ENCODE data around the gene WDR20. TPM values are rescaled to one million over a fixed set of nuclear protein-coding genes. Genes with fewer than 3 reads are reported as not detected.

Gene WDR20
- total RNA-seq, 1 donor from 2014 or later, result 28.5 TPM

- Mint-ChIP-seq H3K36me3 (ENCODE audit: low read depth, unreplicated experiment) (no peaks in the 10 kb centered on the region), H3K27me3 (ENCODE audit: unreplicated experiment) (no peaks in the 10 kb centered on the region), H3K27ac (ENCODE audit: unreplicated experiment) (no peak overlapping the region), H3K4me1 (ENCODE audit: unreplicated experiment) (peaks cover 6% of the 10 kb centered on the region), H3K9me3 (ENCODE audit: unreplicated experiment) (no peaks in the 10 kb centered on the region), H3K4me3 (ENCODE audit: unreplicated experiment) (no peak overlapping the region)
- no peak for TF ChIP-seq CTCF (IDR thresholded peaks at IDR 0.05; ENCODE audit: unreplicated experiment)
- no peak for DNase-seq (ENCODE audit: low spot score)
Observed at GRCh38 chr14:102246071-102246470, 106.4 kb downstream of the WDR20 start.

- Mint-ChIP-seq H3K27me3 (ENCODE audit: unreplicated experiment) (no peaks in the 10 kb centered on the region), H3K27ac (ENCODE audit: unreplicated experiment) (no peak overlapping the region)
- no peak for TF ChIP-seq CTCF (IDR thresholded peaks at IDR 0.05; ENCODE audit: unreplicated experiment)
Observed at GRCh38 chr14:102248121-102248520, 108.4 kb downstream of the WDR20 start.

GRCh38 chr14:102249041-102249440, 109.3 kb downstream of the WDR20 start:
- no peaks in the 10 kb centered on the region for H3K27me3 Mint-ChIP-seq (ENCODE audit: unreplicated experiment)
- no peaks in the 10 kb centered on the region for H3K9me3 Mint-ChIP-seq (ENCODE audit: unreplicated experiment)
- H3K4me3 Mint-ChIP-seq (ENCODE audit: unreplicated experiment), result no peak overlapping the region
- TF ChIP-seq CTCF (IDR thresholded peaks at IDR 0.05; ENCODE audit: unreplicated experiment), result no peak
- no peaks in the 10 kb centered on the region for H3K36me3 Mint-ChIP-seq (ENCODE audit: low read depth, unreplicated experiment)
- no peak overlapping the region for H3K27ac Mint-ChIP-seq (ENCODE audit: unreplicated experiment)
- no peak for DNase-seq (ENCODE audit: low spot score)
- peaks cover 6% of the 10 kb centered on the region for H3K4me1 Mint-ChIP-seq (ENCODE audit: unreplicated experiment)

More at GRCh38 chr14:102248121-102248520, 108.4 kb downstream of the WDR20 start:
- no peak for DNase-seq (ENCODE audit: low spot score)
- Mint-ChIP-seq H3K4me3 (ENCODE audit: unreplicated experiment) (no peak overlapping the region), H3K36me3 (ENCODE audit: low read depth, unreplicated experiment) (no peaks in the 10 kb centered on the region), H3K4me1 (ENCODE audit: unreplicated experiment) (peaks cover 6% of the 10 kb centered on the region), H3K9me3 (ENCODE audit: unreplicated experiment) (no peaks in the 10 kb centered on the region)

- no peaks in the 10 kb centered on the region for H3K36me3 Mint-ChIP-seq (ENCODE audit: low read depth, unreplicated experiment)
- TF ChIP-seq CTCF (IDR thresholded peaks at IDR 0.05; ENCODE audit: unreplicated experiment), result no peak
- no peak overlapping the region for H3K27ac Mint-ChIP-seq (ENCODE audit: unreplicated experiment)
- peaks cover 6% of the 10 kb centered on the region for H3K4me1 Mint-ChIP-seq (ENCODE audit: unreplicated experiment)
- no peak for DNase-seq (ENCODE audit: low spot score)
- H3K27me3 Mint-ChIP-seq (ENCODE audit: unreplicated experiment), result no peaks in the 10 kb centered on the region
- no peaks in the 10 kb centered on the region for H3K9me3 Mint-ChIP-seq (ENCODE audit: unreplicated experiment)
- no peak overlapping the region for H3K4me3 Mint-ChIP-seq (ENCODE audit: unreplicated experiment)
Observed at GRCh38 chr14:102249981-102250380, 110.3 kb downstream of the WDR20 start.

GRCh38 chr14:102250636-102251035, 110.9 kb downstream of the WDR20 start:
- Mint-ChIP-seq H3K4me3 (ENCODE audit: unreplicated experiment) (no peak overlapping the region), H3K27me3 (ENCODE audit: unreplicated experiment) (no peaks in the 10 kb centered on the region), H3K27ac (ENCODE audit: unreplicated experiment) (no peak overlapping the region), H3K9me3 (ENCODE audit: unreplicated experiment) (no peaks in the 10 kb centered on the region), H3K4me1 (ENCODE audit: unreplicated experiment) (peaks cover 6% of the 10 kb centered on the region), H3K36me3 (ENCODE audit: low read depth, unreplicated experiment) (no peaks in the 10 kb centered on the region)
- no peak for DNase-seq (ENCODE audit: low spot score)
- TF ChIP-seq CTCF (IDR thresholded peaks at IDR 0.05; ENCODE audit: unreplicated experiment), result no peak

Data from endothelial cell (in vitro differentiated cells).